ENCODE data around the gene ZNF524.

ZNF524 gene

GRCh38 chr19:55609326-55609725 lies 9.2 kb downstream of the ZNF524 start:
- TF ChIP-seq PAX5 (IDR thresholded peaks at IDR 0.05; ENCODE audit: insufficient read depth, low read length, severe bottlenecking) (no peak), POLR2A (IDR thresholded peaks at IDR 0.05; ENCODE audit: low read depth, low read length) (no peak), POLR2AphosphoS5 (IDR thresholded peaks at IDR 0.05; ENCODE audit: low read depth, low read length) (no peak), TAF1 (IDR thresholded peaks at IDR 0.05; ENCODE audit: low read depth, low read length) (no peak), SPI1 (IDR thresholded peaks at IDR 0.05; ENCODE audit: low read depth, low read length) (no peak), POU2F2 (IDR thresholded peaks at IDR 0.05; ENCODE audit: low read depth, low read length) (no peak)
- no peak for FAIRE-seq
- no peak for DNase-seq (ENCODE audit: insufficient read length, low spot score)

GRCh38 chr19:55611300-55611982 lies 11.4 kb downstream of the ZNF524 start:
- no peak for TF ChIP-seq SPI1 (IDR thresholded peaks at IDR 0.05; ENCODE audit: low read depth, low read length)
- TF ChIP-seq POU2F2 (IDR thresholded peaks at IDR 0.05; ENCODE audit: low read depth, low read length), result no peak
- TF ChIP-seq TAF1 (IDR thresholded peaks at IDR 0.05; ENCODE audit: low read depth, low read length), result no peak
- TF ChIP-seq PAX5 (IDR thresholded peaks at IDR 0.05; ENCODE audit: insufficient read depth, low read length, severe bottlenecking), result no peak
- TF ChIP-seq POLR2A (IDR thresholded peaks at IDR 0.05; ENCODE audit: low read depth, low read length), result no peak
- no peak for TF ChIP-seq POLR2AphosphoS5 (IDR thresholded peaks at IDR 0.05; ENCODE audit: low read depth, low read length)
- DNase-seq (ENCODE audit: insufficient read length, low spot score), result no peak
- FAIRE-seq, result no peak

GRCh38 chr19:55611983-55612645 lies 12.0 kb downstream of the ZNF524 start:
- FAIRE-seq, result peak; percentile 33
- peak; percentile 40; the same call in 1 of the 2 replicates for TF ChIP-seq SPI1 (IDR thresholded peaks at IDR 0.05; ENCODE audit: low read depth, low read length)
- TF ChIP-seq PAX5 (IDR thresholded peaks at IDR 0.05; ENCODE audit: insufficient read depth, low read length, severe bottlenecking), result no peak
- TF ChIP-seq POU2F2 (IDR thresholded peaks at IDR 0.05; ENCODE audit: low read depth, low read length), result no peak
- no peak for TF ChIP-seq POLR2AphosphoS5 (IDR thresholded peaks at IDR 0.05; ENCODE audit: low read depth, low read length)
- no peak for DNase-seq (ENCODE audit: insufficient read length, low spot score)

GRCh38 chr19:55613396-55613795 lies 13.3 kb downstream of the ZNF524 start:
- FAIRE-seq, result no peak
- TF ChIP-seq PAX5 (IDR thresholded peaks at IDR 0.05; ENCODE audit: insufficient read depth, low read length, severe bottlenecking) (no peak), POU2F2 (IDR thresholded peaks at IDR 0.05; ENCODE audit: low read depth, low read length) (no peak), POLR2A (IDR thresholded peaks at IDR 0.05; ENCODE audit: low read depth, low read length) (no peak), TAF1 (IDR thresholded peaks at IDR 0.05; ENCODE audit: low read depth, low read length) (no peak), SPI1 (IDR thresholded peaks at IDR 0.05; ENCODE audit: low read depth, low read length) (no peak), POLR2AphosphoS5 (IDR thresholded peaks at IDR 0.05; ENCODE audit: low read depth, low read length) (no peak)
- DNase-seq (ENCODE audit: insufficient read length, low spot score), result no peak

GRCh38 chr19:55613930-55614710 lies 14.0 kb downstream of the ZNF524 start:
- DNase-seq (ENCODE audit: insufficient read length, low spot score) (no peak), FAIRE-seq (no peak)
- no peak for TF ChIP-seq PAX5 (IDR thresholded peaks at IDR 0.05; ENCODE audit: insufficient read depth, low read length, severe bottlenecking)
- TF ChIP-seq POU2F2 (IDR thresholded peaks at IDR 0.05; ENCODE audit: low read depth, low read length), result no peak
- TF ChIP-seq POLR2A (IDR thresholded peaks at IDR 0.05; ENCODE audit: low read depth, low read length), result no peak
- TF ChIP-seq POLR2AphosphoS5 (IDR thresholded peaks at IDR 0.05; ENCODE audit: low read depth, low read length), result no peak
- no peak for TF ChIP-seq TAF1 (IDR thresholded peaks at IDR 0.05; ENCODE audit: low read depth, low read length)
- no peak for TF ChIP-seq SPI1 (IDR thresholded peaks at IDR 0.05; ENCODE audit: low read depth, low read length)

- TF ChIP-seq SPI1 (IDR thresholded peaks at IDR 0.05; ENCODE audit: low read depth, low read length) (no peak), PAX5 (IDR thresholded peaks at IDR 0.05; ENCODE audit: insufficient read depth, low read length, severe bottlenecking) (no peak), POLR2AphosphoS5 (IDR thresholded peaks at IDR 0.05; ENCODE audit: low read depth, low read length) (no peak), POU2F2 (IDR thresholded peaks at IDR 0.05; ENCODE audit: low read depth, low read length) (no peak), TAF1 (IDR thresholded peaks at IDR 0.05; ENCODE audit: low read depth, low read length) (no peak), POLR2A (IDR thresholded peaks at IDR 0.05; ENCODE audit: low read depth, low read length) (no peak)
- FAIRE-seq, result no peak
- DNase-seq (ENCODE audit: insufficient read length, low spot score), result no peak
Observed at GRCh38 chr19:55614711-55615542, 14.8 kb downstream of the ZNF524 start.

GRCh38 chr19:55615543-55616394 lies 15.7 kb downstream of the ZNF524 start:
- no peak for DNase-seq (ENCODE audit: insufficient read length, low spot score)
- no peak for FAIRE-seq
- TF ChIP-seq PAX5 (IDR thresholded peaks at IDR 0.05; ENCODE audit: insufficient read depth, low read length, severe bottlenecking) (no peak), POU2F2 (IDR thresholded peaks at IDR 0.05; ENCODE audit: low read depth, low read length) (no peak), TAF1 (IDR thresholded peaks at IDR 0.05; ENCODE audit: low read depth, low read length) (no peak), POLR2A (IDR thresholded peaks at IDR 0.05; ENCODE audit: low read depth, low read length) (no peak), SPI1 (IDR thresholded peaks at IDR 0.05; ENCODE audit: low read depth, low read length) (no peak), POLR2AphosphoS5 (IDR thresholded peaks at IDR 0.05; ENCODE audit: low read depth, low read length) (no peak)

GRCh38 chr19:55616395-55616875 lies 16.3 kb downstream of the ZNF524 start:
- DNase-seq (ENCODE audit: insufficient read length, low spot score) (no peak), FAIRE-seq (no peak)
- TF ChIP-seq POLR2A (IDR thresholded peaks at IDR 0.05; ENCODE audit: low read depth, low read length) (no peak), POU2F2 (IDR thresholded peaks at IDR 0.05; ENCODE audit: low read depth, low read length) (no peak), PAX5 (IDR thresholded peaks at IDR 0.05; ENCODE audit: insufficient read depth, low read length, severe bottlenecking) (no peak), POLR2AphosphoS5 (IDR thresholded peaks at IDR 0.05; ENCODE audit: low read depth, low read length) (no peak), SPI1 (IDR thresholded peaks at IDR 0.05; ENCODE audit: low read depth, low read length) (no peak), TAF1 (IDR thresholded peaks at IDR 0.05; ENCODE audit: low read depth, low read length) (no peak)
